Amniotic stem cell (primary cell): ENCODE results near the gene CD226.
"Not testable (repeated sequence)": the region's sequence is repeated elsewhere in the genome, so short reads cannot be mapped to it uniquely, and the experiment has no call there.

Source experiments
- DNase-seq: peaks from one replicate; lab custom pipeline; 2025; lab: John Stamatoyannopoulos, UW

CD226 gene

DNA sequence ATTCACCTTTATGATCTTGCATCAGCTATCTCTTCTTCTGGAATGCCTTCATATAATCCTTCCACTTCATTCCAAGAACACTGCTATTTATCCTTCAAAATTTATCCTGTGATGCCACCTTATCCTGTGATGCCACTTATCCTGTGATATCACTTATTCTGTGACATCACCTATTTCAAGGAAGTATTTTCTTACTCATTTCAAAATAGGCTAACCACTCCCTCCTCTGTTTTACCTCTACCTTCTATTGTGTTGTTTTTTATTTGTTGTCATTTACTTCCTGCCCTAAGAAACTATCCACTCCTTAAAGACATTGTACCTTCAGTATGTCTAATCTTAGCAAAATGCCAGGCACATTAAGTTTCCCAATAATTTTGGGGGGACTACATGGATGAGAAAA is 38.8 kb downstream of the CD226 start:
- DNase-seq, result no peak

DNA sequence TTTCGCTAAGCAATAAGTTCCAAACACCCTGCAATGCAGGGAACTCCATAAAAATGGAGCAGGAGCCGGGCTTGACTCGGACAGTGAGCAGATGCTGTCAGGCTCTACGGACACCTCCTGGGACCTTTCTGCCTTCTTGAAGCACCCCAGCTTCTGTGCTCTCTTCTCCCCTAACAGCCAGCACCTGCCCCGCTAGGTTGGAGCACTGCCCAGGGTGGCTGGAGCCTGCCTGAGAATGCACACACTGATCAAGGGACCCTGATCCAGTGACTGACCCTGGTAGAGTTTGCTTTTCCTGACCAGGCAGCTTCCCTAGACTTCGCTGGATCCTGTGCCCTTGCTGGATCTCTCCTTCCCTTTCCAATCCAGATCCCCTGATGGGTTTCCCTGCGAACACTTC is 40.9 kb downstream of the CD226 start:
- no peak for DNase-seq

DNA sequence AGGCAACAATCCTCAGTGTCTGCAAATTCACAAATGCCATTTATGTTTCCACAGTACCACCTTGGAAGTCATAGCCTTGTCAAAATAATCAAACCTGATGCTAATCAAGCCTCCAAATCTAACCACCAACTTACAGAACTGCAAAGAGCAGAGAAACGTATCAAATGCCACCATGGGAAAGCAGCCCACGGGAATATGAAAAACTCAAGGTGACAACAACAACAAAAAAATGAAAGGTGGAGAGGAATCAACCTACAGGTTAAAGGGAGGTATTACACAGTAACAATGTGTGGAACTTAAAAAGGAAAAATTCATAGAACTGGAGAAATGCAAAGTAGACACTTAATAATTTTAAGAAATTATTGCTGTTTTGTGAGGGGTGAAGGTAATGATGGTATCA is 46.7 kb downstream of the CD226 start:
- DNase-seq, result no peak

DNA sequence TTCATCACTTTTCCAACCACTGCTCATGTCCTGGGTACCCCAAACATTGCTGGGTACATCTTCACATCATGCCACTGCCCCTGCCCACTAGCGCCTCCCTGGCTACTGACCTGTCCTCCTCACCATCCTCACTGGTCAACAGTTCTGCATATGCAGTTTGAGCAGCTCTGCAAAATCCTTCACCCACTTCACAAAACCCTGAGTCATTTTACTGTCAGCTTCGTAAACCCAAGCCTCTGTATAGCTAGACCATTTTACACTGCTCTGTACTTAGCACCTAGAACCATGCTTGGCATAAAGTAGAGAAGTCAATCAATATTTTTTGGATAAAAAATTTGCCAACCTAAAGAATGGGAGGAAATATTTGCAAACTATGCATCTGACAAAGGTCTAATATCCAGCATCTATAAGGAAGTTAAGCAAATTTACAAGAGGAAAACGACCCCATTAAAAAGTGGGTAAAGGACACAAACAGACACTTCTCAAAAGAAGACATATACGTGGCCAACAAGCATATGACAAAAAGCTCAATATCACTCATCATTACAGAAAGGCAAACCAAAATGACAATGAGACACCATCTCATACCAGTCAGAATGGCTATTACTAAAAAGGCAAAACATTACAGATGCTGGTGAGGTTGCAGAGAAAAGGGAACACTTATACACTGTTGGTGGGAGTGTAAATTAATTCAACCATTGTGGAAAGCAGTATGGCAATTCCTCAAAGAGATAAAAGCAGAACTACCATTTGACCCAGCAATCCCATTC is 48.3 kb downstream of the CD226 start:
- not testable (repeated sequence) for DNase-seq

DNA sequence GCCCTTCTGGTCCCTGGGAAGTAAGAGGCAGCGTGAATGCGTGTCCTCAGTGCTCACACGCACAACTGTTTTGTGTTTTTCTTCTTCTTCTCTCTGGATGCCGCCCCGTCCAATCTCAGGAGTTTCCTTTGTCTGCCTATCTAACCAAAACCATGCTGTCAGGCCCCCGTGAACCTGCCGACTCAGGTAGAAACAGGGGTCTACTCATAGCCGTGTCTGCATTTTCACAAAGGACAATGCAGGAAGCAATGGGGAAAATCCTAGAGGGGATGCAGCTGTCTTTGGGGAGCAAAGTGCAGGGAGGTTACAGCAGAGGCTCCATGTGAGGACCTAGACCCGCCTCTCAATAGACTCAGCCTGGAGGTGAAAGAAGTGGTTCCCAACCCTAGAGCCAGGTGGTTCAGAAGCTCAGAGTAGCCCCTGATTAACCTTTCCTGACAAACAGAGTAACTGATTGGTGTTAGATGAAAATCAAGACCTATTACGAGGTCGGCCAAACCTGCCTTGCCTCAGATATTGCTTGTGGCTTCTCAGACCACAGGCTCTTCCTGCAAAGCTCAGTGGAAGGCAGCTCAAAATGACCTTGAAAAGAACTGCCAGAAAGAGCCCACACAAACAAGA is 49.3 kb downstream of the CD226 start:
- DNase-seq, result no peak

DNA sequence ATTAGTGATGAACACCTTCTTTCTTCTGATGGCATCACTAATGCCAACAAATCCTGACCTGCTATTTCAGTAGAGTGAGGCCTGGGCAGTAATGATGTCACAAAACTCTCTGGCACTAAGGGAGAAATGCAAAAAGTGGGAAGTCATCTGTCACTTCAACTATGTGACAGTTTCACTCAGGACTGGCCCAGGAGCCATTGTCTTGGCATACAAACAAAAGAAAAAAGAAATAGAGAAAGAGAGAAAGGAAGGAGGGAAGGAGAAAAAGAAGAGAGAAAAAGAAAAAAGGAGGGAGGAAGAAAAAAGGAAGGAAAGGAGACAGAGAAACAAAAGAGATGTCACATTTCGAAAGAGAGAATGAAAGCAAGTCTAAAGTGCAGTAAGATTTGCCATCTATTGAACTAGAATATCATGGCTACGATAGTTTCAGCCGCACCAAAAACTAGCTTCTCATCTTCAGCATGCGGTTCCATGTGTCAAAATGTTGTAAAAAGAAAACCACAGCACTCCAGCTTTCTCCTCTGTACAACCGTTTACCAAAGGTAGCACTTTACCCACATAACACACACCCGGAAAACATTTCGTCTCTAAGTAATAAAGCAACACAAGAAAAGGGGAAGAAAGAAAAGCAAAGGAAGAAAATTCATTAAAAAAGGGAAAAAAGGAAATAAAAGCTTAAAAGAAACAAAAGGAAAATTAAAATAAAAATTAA is 50.1 kb downstream of the CD226 start:
- no peak for DNase-seq

DNA sequence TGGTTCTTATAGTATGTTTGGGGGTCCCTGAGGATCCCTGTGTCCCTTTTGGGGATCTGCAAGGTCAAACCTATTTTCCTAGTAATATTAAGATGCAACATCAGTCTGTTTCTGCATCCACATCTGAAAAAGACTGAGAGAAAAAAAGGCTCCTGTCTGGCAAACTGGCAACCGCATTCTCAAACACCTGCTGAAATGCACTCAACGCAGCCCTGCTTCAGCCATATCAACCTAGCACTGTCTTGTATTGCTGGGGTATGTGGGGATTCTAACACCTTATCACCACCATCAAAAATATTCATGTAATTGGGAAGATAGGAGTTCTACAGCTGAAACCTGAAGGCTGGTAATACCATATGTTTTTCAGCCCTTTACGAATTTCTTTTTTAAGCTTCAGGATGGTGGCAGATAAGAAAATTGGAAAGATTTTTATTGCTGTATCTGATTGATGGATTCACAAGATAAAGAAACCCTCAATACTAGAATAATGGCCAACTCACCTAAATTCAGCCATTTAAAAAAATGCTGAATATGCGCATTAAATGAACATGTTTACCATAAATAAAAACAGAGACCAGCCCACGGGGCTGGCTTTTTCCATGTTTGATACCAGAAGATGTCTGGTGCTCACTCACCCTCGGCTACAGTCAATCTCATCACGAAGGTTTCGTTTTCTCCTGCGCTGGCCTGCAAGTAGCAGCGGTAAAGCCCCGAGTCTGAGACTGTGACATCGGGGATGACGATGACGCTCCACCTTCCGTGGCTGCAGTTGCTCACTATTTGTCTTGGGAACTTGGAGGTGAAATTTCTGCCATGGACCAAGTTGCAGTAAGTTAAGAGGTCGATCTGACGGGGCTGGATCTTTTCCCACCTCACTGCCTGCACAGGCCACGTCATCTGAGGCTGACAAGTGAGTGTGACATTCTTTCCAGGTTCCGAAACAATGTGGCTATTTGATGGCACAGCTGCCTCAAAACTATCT is 52.3 kb downstream of the CD226 start:
- DNase-seq, result no peak

DNA sequence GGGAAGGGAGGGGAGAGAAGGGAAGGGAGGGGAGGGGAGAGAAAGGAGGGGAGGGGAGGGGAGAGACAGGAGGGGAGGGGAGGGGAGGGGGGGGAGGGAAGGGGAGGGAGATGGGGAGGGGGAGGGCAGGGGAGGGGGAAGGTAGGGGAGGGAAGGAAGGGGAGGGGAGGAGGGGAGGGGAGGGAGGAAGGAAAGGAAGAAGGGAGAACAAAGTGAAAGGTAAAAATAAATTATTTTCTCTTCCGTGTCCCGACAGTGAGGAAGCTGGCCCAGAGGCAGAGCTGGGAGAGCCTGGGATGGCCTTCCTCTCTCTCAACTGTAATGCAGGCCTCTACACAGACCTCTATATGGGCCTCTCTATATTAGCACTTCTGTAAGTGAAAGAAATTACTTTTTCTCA is 53.2 kb downstream of the CD226 start:
- DNase-seq, result no peak

DNA sequence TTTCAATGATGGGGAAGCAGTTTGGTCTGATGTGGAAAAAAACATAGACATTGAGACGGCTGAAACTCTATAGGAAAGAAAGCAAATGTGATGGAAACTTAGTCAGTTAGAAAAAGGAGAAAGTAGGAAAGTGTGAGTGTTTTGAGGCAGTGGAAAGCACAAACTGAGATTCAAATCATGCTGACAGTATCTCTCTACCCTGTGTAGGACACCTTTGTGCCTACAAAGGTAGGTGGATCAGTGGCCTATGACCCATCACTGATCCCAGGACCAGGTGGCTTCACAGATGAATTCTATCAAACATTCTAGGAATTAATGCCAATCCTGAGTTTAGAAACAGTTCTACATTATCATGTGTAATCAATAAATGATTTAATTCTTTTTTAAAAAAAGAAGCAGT is 57.1 kb downstream of the CD226 start:
- DNase-seq, result no peak

DNA sequence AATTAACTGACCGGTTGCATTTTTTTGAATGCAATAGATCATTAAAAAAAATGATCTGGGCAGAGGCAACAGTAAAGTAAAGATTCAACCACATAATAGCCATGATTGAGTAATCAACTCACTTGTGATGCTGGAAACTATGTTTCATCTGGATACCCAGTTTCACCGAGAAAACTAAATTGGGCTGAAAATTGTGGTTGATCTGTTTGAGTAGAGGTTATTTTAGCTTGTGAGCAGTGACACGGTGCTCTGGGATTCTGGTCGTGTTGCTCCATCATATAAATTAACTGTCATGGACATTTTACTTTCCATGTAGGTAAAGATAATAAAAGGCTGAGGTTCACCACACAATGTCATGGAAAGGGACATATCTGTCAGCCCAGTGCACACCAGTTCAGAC is 58.7 kb downstream of the CD226 start:
- no peak for DNase-seq

DNA sequence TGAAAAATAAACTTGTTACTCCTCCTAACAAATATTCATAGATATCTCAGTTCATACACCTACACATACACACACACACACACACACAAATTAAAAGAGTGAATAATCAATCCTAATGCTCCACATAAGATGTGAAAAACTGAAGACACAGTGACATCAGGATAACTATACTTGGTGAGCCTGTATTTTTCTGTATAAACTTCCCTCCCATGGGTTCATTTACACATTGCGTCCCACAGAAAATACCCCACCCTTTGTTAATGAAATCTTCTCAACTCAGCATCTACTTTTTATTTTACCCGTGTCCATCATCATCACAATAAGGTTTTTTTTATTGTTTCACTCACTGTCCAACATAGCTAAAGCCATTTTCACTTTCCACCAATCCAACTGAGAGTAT is 60.4 kb downstream of the CD226 start:
- no peak for DNase-seq

DNA sequence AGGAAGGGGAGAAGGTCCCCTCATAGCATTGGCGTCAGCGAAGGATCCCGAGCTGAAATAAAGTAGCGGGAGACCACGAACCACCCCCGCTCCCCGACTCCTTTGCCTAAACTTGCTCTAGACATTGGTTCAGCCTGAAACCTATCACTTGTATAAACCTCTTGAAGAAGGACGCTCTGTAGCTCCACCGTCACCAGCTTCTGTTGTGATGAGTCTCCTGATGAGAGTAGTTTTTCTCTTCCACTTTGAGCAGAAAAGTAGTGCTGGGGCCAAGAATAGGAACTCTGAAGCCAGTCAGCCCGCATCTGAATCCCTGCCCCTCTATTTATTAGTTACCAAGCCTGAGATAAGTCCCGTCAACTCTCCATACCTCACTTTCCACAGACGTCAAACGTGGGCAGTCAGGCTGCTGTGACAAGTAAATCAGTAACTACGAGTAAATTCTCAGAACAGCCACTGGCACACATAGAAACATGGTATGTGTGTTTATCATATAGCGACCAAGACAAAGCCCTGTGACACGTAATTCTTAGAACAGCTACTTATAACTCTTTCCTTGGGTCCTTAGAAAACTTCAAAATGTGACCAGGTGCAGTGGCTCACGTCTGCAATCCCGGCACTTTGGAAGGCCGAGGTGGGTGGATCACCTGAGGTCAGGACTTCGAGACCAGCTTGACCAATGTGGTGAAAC is 61.7 kb downstream of the CD226 start:
- DNase-seq, result no peak

DNA sequence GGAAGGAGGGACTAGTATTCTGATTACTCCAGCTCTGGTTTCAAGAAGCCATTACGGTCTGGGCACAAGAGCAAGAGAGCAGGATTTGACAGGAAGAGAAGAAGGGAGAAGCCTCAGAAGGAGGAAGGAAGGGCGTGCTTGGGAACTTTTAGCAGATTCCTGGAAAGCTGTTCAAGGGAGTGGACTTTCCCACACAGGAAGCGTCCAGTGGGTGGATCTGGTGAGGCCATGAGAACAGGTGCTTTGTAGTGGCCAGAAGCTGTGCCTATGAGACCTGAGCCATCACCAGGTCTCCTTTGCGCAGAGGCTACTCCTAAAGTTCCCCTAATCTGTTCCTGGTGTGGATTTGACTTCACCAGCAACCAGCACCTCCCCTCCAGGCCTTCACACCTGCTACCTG is 62.3 kb downstream of the CD226 start:
- no peak for DNase-seq

DNA sequence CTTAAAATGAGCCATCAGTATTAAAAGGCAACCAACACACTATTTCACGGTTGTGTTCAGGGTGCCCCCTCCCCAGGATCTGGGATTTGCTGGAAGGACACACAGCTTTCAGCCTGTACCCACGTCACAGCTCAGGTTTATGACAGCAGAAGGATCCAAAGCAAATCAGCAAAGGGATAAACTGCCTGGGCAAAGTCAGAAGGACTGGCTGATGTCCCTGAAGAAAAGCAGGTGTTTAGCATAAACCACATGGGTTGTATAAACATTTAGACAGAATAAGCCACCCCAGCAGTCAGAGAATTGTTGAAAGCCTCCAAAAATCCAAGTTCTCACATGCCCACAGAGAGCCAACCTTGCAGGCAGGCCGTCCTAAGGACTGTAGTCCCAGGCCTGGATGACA is 63.9 kb downstream of the CD226 start:
- no peak for DNase-seq

DNA sequence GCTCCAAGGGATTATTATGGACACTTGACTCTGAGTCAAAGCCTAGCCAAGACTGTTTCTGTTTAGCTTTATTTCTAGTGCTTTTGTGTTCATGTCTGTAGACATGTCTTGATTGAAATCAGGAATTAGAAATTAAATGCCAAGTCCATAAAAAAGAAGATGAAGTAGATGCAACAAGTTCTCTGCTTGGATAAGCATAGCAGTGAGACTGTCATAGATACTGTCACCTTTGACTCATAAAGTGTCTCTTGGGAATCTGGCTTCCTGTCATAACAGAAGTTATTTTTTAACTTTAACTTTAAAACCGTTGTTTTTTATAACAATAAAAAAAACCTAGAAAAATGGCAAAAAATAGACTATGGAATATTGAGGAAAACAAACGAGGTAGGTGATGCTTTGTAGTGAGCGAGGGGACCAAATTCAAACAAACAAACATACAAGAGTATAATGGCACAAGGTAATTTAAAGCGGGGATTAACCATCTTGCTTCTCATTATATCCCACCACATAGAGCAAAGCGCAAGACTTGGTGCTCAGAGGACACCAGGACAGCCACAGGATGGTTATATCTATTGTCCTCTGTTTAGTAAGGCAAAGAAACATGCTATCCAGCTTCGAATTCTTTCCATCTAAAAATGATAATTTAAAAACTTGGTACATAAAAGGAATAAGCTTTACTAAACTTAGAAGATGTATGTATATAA is 64.6 kb downstream of the CD226 start:
- no peak for DNase-seq

DNA sequence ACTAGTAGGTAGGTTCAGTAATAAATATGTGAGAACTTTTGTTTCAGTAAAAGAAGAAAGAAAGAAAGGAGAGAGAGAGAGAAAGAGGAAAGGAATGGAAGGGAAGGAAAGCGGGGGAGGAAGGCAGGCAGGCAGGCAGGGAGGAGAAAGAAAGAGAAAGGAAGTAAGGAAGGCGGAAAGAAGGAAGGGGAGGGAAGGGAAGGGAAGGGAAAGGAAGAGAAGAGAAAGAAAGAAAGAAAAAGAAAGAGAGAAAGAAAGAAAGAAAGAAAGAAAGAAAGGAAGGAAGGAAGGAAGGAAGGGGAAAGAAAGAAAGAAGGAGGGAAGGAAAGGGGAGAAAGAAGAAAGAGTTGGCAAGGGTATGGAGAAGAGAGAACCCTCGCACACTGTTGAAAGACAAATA is 67.6 kb downstream of the CD226 start:
- no peak for DNase-seq

DNA sequence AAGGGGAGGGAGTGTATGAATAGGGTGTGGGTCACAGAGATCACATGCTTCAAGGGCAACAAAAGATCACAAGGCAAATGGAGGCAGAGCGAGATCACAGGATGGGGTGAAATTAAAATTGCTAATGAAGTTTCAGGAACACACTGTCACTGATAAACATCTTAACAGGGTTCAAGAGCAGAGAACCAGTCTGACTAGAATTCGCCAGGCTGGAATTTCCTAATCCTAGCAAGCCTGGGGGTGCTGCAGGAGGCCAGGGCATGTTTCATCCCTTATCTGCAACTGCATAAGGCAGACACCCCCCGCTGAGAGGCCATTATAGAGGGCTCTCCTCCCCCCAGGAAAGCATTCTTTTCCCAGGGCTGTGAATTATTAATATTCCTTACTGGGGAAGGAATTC is 68.6 kb downstream of the CD226 start:
- not testable (repeated sequence) for DNase-seq

DNA sequence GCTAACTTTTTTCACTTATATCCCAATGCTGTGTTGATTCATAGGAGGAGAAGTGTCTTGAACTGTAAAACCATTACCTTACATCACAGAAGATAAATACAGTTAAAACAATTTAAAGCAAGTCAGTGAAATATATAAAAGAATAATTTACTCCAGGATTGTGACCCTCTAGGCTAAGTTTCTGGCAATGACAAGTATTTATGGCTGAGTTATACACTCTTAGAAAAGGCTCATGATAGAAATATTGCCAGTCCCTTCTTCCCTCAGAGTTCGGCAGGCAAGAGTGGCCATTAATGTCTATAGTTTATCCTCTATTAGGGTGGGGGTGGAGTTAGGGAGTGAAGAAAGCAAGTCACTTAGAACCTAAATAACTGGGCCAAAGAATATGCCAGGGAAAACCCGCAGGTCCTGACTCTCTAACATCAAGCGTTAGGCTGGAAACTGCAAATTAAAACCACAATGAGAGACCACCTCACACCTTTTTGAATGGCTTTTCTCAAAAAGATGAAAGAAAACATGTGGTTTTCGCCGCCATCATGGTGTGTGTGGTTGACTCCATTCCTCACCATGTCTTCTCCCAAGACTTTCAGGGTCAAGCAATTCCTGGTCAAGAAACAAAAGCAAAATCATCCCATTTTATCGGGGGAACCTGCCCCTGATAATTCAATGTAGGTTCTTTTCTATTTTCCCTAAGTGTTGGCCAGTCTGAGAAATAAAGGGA is 69.3 kb downstream of the CD226 start:
- no peak for DNase-seq

DNA sequence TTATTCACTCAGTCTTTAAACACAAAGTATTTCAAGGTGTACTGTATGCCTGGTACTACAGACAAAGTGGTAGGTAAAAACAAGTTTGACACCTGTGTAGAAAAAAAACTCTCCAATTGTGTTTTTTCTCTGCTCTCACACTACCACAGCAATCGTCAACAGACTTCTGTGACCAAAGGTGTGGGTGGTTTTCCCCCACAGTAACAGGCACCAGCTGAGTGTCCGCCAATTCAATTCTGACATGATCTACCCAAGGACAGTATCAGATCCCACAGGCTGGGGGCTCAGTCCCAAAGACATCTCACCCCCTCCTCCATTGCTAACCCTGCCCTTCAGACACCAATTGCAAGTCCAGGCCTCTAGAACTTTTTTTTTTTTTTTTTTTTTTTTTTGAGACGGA is 71.2 kb downstream of the CD226 start:
- no peak for DNase-seq

DNA sequence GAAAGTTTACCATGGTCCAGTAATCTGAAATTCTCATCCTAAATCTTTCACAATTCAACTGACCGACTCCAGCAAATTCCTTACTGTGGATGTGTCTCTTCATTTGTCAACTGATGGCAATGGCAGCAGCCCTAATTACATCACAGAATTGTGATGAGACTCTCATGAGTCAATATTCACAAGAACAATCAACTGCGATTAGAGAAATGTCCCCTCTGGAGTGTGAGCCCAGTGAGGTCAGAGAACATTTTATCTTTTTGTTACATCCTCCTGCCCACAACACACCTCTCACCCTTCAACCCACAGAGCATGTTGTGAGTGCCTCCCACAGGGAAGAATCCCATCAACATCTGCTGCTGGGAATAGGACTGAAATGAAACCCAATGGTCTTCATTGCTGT is 73.6 kb downstream of the CD226 start:
- no peak for DNase-seq
